ENCODE results near the gene GPATCH2.

GRCh38 chr1:217433664-217434063 is 197.2 kb downstream of the GPATCH2 start:
- no peak for TF ChIP-seq CTCF (IDR thresholded peaks at IDR 0.05)
- TF ChIP-seq EZH2 (IDR thresholded peaks at IDR 0.05; ENCODE audit: borderline replicate concordance, insufficient read depth, low read depth, low read length, poor library complexity, severe bottlenecking): no peak
